WTC11 (cell line): ENCODE data around the gene SBF2. TPM values are rescaled to one million over a fixed set of nuclear protein-coding genes. Genes with fewer than 3 reads are reported as not detected.

Source experiments
- ATAC-seq: fragments of 200-7000 bp; cut with Tn5 transposase; 2 replicates; pipeline ENCODE4 v1.10.0; 2021; ENCODE audit warnings: mild to moderate bottlenecking, moderate library complexity
- CTCF ChIA-PET: fragments of 300-600 bp; sonication (Branson Sonifier 250); formaldehyde crosslinking; loops from one replicate; lab custom pipeline; 2021; ENCODE audit warnings: antibody characterized with exemption; lab: Charles Lee
- POLR2A ChIA-PET: fragments of 350-600 bp; sonication (Branson Sonifier 250); formaldehyde crosslinking; loops from one replicate; lab custom pipeline; 2021; ENCODE audit warnings: antibody characterized with exemption; lab: Charles Lee
- DNase-seq: peaks from one replicate; pipeline ENCODE4 v3.0.0; 2021; ENCODE audit warnings: low spot score
- H3K27ac Mint-ChIP-seq: 2 replicates; pipeline ENCODE4 v1.8.0; 2021; ENCODE audit warnings: mixed read lengths
- H3K27me3 Mint-ChIP-seq: 2 replicates; pipeline ENCODE4 v1.8.0; 2021; ENCODE audit warnings: low read depth, mild to moderate bottlenecking, moderate library complexity, mixed read lengths
- H3K36me3 Mint-ChIP-seq: 2 replicates; pipeline ENCODE4 v1.8.0; 2021; ENCODE audit warnings: mixed read lengths
- H3K4me1 Mint-ChIP-seq: 2 replicates; pipeline ENCODE4 v1.8.0; 2022; ENCODE audit warnings: mixed read lengths
- H3K4me3 Mint-ChIP-seq: 2 replicates; pipeline ENCODE4 v1.8.0; 2021; ENCODE audit warnings: mild to moderate bottlenecking, moderate library complexity, mixed read lengths
- H3K9me3 Mint-ChIP-seq: 2 replicates; pipeline ENCODE4 v1.8.0; 2021; ENCODE audit warnings: mixed read lengths
- ARID4B ChIP-seq: sonication (generic); formaldehyde crosslinking; IDR thresholded peaks from 2 replicates; pipeline ENCODE4 v1.8.0; 2023; ENCODE audit warnings: missing genetic modification reagents, mild to moderate bottlenecking, borderline replicate concordance
- EMX1 ChIP-seq: fragments of 250-450 bp; sonication (Bioruptor Pico); IDR thresholded peaks from 2 replicates; pipeline ENCODE4 v1.8.0; 2021; ENCODE audit warnings: mild to moderate bottlenecking
- ESRRA ChIP-seq: sonication (generic); formaldehyde crosslinking; IDR thresholded peaks from 2 replicates; pipeline ENCODE4 v1.8.1; 2022; ENCODE audit warnings: mild to moderate bottlenecking, missing genetic modification reagents, borderline replicate concordance
- FOXP1 ChIP-seq: sonication (generic); formaldehyde crosslinking; IDR thresholded peaks from 2 replicates; pipeline ENCODE4 v1.8.0; 2022; ENCODE audit warnings: missing genetic modification reagents, mild to moderate bottlenecking, moderate library complexity, borderline replicate concordance
- GTF2I ChIP-seq: fragments of 250-450 bp; sonication (Bioruptor Pico); conservative IDR thresholded peaks from 2 replicates; pipeline ENCODE4 v1.4.0; 2021; ENCODE audit warnings: mild to moderate bottlenecking
- HMGXB4 ChIP-seq: sonication (generic); formaldehyde crosslinking; IDR thresholded peaks from 2 replicates; pipeline ENCODE4 v1.8.1; 2023; ENCODE audit warnings: mild to moderate bottlenecking, moderate library complexity, missing genetic modification reagents
- IRF2 ChIP-seq: sonication (generic); formaldehyde crosslinking; IDR thresholded peaks from 2 replicates; pipeline ENCODE4 v1.8.0; 2022; ENCODE audit warnings: low read depth, missing genetic modification reagents, borderline replicate concordance
- NFATC4 ChIP-seq: fragments of 250-450 bp; sonication (Bioruptor Pico); IDR thresholded peaks from 2 replicates; pipeline ENCODE4 v1.9.0; 2021; ENCODE audit warnings: mild to moderate bottlenecking
- PRDM15 ChIP-seq: sonication (generic); formaldehyde crosslinking; IDR thresholded peaks from 2 replicates; pipeline ENCODE4 v1.8.0; 2022; ENCODE audit warnings: missing genetic modification reagents
- SMAD3 ChIP-seq: sonication (generic); formaldehyde crosslinking; IDR thresholded peaks from 2 replicates; pipeline ENCODE4 v1.8.0; 2022; ENCODE audit warnings: missing genetic modification reagents, mild to moderate bottlenecking, borderline replicate concordance
- TCF7 ChIP-seq: sonication (generic); formaldehyde crosslinking; IDR thresholded peaks from 2 replicates; pipeline ENCODE4 v1.8.0; 2022; ENCODE audit warnings: mild to moderate bottlenecking, low read depth, missing genetic modification reagents, moderate library complexity
- TEAD1 ChIP-seq: sonication (generic); formaldehyde crosslinking; IDR thresholded peaks from 2 replicates; pipeline ENCODE4 v1.8.0; 2022; ENCODE audit warnings: mild to moderate bottlenecking, missing genetic modification reagents
- ZBTB43 ChIP-seq: sonication (generic); formaldehyde crosslinking; IDR thresholded peaks from 2 replicates; pipeline ENCODE4 v1.8.1; 2023; ENCODE audit warnings: mild to moderate bottlenecking, missing genetic modification reagents
- ZMAT4 ChIP-seq: fragments of 250-450 bp; sonication (Bioruptor Pico); IDR thresholded peaks from 2 replicates; pipeline ENCODE4 v1.9.0; 2021; ENCODE audit warnings: mild to moderate bottlenecking
- ZNF263 ChIP-seq: sonication (generic); formaldehyde crosslinking; IDR thresholded peaks from 2 replicates; pipeline ENCODE4 v1.8.1; 2022; ENCODE audit warnings: low read depth, mild to moderate bottlenecking, moderate library complexity, missing genetic modification reagents
- ZNF512 ChIP-seq: sonication (generic); formaldehyde crosslinking; IDR thresholded peaks from 2 replicates; pipeline ENCODE4 v1.8.1; 2022; ENCODE audit warnings: missing genetic modification reagents, borderline replicate concordance
- ZNF532 ChIP-seq: fragments of 250-450 bp; sonication (Bioruptor Pico); IDR thresholded peaks from 2 replicates; pipeline ENCODE4 v1.9.0; 2021; ENCODE audit warnings: mild to moderate bottlenecking, borderline replicate concordance
- ZNF671 ChIP-seq: fragments of 250-450 bp; sonication (Bioruptor Pico); IDR thresholded peaks from 2 replicates; pipeline ENCODE4 v1.8.0; 2021; ENCODE audit warnings: mild to moderate bottlenecking
- total RNA-seq: library from RNA; stranded (reverse); gene quantifications from 3 replicates; pipeline ENCODE4 v1.2.3, GENCODE V29; 2021

Gene SBF2
- total RNA-seq, 1 experiment from 2014 or later: 47.6 TPM

- no peak for TF ChIP-seq PRDM15 (CRISPR knock-in tag)
- no peak for TF ChIP-seq HMGXB4 (CRISPR knock-in tag)
- no peak for TF ChIP-seq FOXP1
- no peak for TF ChIP-seq SMAD3 (CRISPR knock-in tag)
- no peak for TF ChIP-seq EMX1
- no peak for TF ChIP-seq ZBTB43
- TF ChIP-seq, all 79 proteins: peak for 0
Measured at GRCh38 chr11:9735919-9736318, 558.1 kb downstream of the SBF2 start (continued).

- peaks cover 9% of the 10 kb centered on the region for H3K9me3 Mint-ChIP-seq
- ChIA-PET POLR2A (no interaction called here), CTCF (interaction anchor here (1.5 kb wide), 1 partner anchor 128 kb away, joined by 3 read pairs; no protein-coding TSS in a partner anchor)
- H3K27ac Mint-ChIP-seq: 0 out of 2 replicates have a peak overlapping the region, but pooled peaks have one; percentile 13
- no peak overlapping the region for H3K4me3 Mint-ChIP-seq
- no peaks in the 10 kb centered on the region for H3K27me3 Mint-ChIP-seq
- no peak for ATAC-seq
- peaks cover 18% of the 10 kb centered on the region for H3K4me1 Mint-ChIP-seq
- no peak for DNase-seq
- H3K36me3 Mint-ChIP-seq: peaks cover 45% of the 10 kb centered on the region
- TF ChIP-seq TEAD1 (CRISPR knock-in tag): no peak
- TF ChIP-seq SMAD3 (CRISPR knock-in tag): no peak
- no peak for TF ChIP-seq ESRRA
- TF ChIP-seq ZNF263 (CRISPR knock-in tag): no peak
- TF ChIP-seq TCF7: no peak
- no peak for TF ChIP-seq NFATC4 (CRISPR knock-in tag)
- no peak for TF ChIP-seq ZNF671 (CRISPR knock-in tag)
- no peak for TF ChIP-seq ZMAT4 (CRISPR knock-in tag)
- no peak for TF ChIP-seq ZNF532 (CRISPR knock-in tag)
- TF ChIP-seq ZNF512 (CRISPR knock-in tag): no peak
- TF ChIP-seq GTF2I (CRISPR knock-in tag): no peak
- no peak for TF ChIP-seq IRF2 (CRISPR knock-in tag)
- no peak for TF ChIP-seq ARID4B (CRISPR knock-in tag)
Measured at GRCh38 chr11:9735236-9735635, 558.8 kb downstream of the SBF2 start.
